Activated naive CD4-positive, alpha-beta T cell (primary cell): Measurements from ENCODE around the gene FAM120A.
"Not testable (repeated sequence)": the region's sequence is repeated elsewhere in the genome, so short reads cannot be mapped to it uniquely, and the experiment has no call there.

ENCODE experiments used
- DNase-seq, 4 experiments: peaks; one replicate each; lab custom pipeline; 2025; lab: John Stamatoyannopoulos, UW

Gene FAM120A

GRCh38 chr9:93511228-93511627, 59.7 kb downstream of the FAM120A start:
- not testable (repeated sequence) for DNase-seq

- DNase-seq: not testable (repeated sequence)
Observed at GRCh38 chr9:93512170-93512812, 60.8 kb downstream of the FAM120A start.

GRCh38 chr9:93513606-93514005, 62.1 kb downstream of the FAM120A start:
- no peak for DNase-seq

- DNase-seq: no peak
Observed at GRCh38 chr9:93517331-93517730, 65.8 kb downstream of the FAM120A start.

- DNase-seq: no peak
Observed at GRCh38 chr9:93520523-93520922, 69.0 kb downstream of the FAM120A start.

GRCh38 chr9:93522736-93523135, 71.3 kb downstream of the FAM120A start:
- no peak for DNase-seq

GRCh38 chr9:93523518-93524144, 72.1 kb downstream of the FAM120A start:
- DNase-seq: no peak

GRCh38 chr9:93525476-93525875, 74.0 kb downstream of the FAM120A start:
- DNase-seq: no peak

- no peak for DNase-seq
Observed at GRCh38 chr9:93531374-93531773, 79.9 kb downstream of the FAM120A start.

- no peak for DNase-seq
Observed at GRCh38 chr9:93532141-93532540, 80.7 kb downstream of the FAM120A start.

- DNase-seq: no peak
Observed at GRCh38 chr9:93533863-93534262, 82.4 kb downstream of the FAM120A start.

- DNase-seq: no peak
Observed at GRCh38 chr9:93536167-93536566, 84.7 kb downstream of the FAM120A start.

- no peak for DNase-seq
Observed at GRCh38 chr9:93536874-93537273, 85.4 kb downstream of the FAM120A start.

- no peak for DNase-seq
Observed at GRCh38 chr9:93540305-93540704, 88.8 kb downstream of the FAM120A start.

- DNase-seq: no peak
Observed at GRCh38 chr9:93541005-93541404, 89.5 kb downstream of the FAM120A start.

GRCh38 chr9:93541581-93542349, 90.3 kb downstream of the FAM120A start:
- no peak for DNase-seq

GRCh38 chr9:93543117-93543516, 91.6 kb downstream of the FAM120A start:
- DNase-seq: no peak

GRCh38 chr9:93546356-93546755, 94.9 kb downstream of the FAM120A start:
- DNase-seq: no peak

GRCh38 chr9:93549611-93550010, 98.1 kb downstream of the FAM120A start:
- no peak for DNase-seq

GRCh38 chr9:93552923-93553322, 101.4 kb downstream of the FAM120A start:
- no peak for DNase-seq

GRCh38 chr9:93555370-93555769, 103.9 kb downstream of the FAM120A start:
- no peak for DNase-seq

- DNase-seq: no peak
Observed at GRCh38 chr9:93557366-93558137, 106.1 kb downstream of the FAM120A start.
